ENCODE data around the gene PLEKHG3.

Gene PLEKHG3

DNA sequence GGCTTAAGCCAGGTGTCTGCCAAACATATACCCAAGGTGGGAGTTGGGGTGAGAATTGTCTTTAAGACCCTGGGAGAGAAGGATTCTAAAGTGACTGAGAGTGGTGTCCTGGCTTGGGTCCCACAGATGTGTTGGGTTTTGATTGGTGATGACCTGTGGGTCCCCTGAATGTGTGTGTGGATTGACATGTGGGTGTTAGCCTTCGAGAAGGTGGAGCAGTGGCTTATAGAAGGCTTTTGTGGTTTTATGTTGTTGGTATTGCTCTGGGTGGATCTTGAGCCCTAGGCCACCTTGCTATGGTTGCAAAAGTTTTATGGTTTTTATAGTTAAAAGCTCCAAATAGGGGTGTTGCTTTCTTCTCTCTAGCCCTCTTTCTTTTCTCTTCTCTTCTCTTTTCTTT lies 29.7 kb downstream of the PLEKHG3 start:
- no peak overlapping the region for H3K18ac ChIP-seq (ENCODE audit: low read depth in 1 of 2, low read length in 2 of 2)
- H2AFZ ChIP-seq (ENCODE audit: low read depth, low read length): no peak overlapping the region
- H3K4ac ChIP-seq (ENCODE audit: low read depth in 1 of 2, low read length in 2 of 2): no peak overlapping the region
- no peak overlapping the region for H3K23ac ChIP-seq (ENCODE audit: low read length in 2 of 2)
- H3K27ac ChIP-seq (ENCODE audit: low read length, poor library complexity, severe bottlenecking): no peak overlapping the region
- peaks cover 0 to 90% of the 10 kb centered on the region in 2 experiments for H3K36me3 ChIP-seq (ENCODE audit: control insufficient read depth in 1 of 2, insufficient read depth in 2 of 2, low read depth in 1 of 2, low read length in 2 of 2)
- no peak overlapping the region for H3K4me2 ChIP-seq (ENCODE audit: low read length, poor library complexity, severe bottlenecking)
- H3K9ac ChIP-seq (ENCODE audit: low read length): no peak overlapping the region
- H3K9me3 ChIP-seq (ENCODE audit: control insufficient read depth, low read length): no peaks in the 10 kb centered on the region
- no peak overlapping the region for H4K8ac ChIP-seq (ENCODE audit: low read length)
- H3K79me1 ChIP-seq (replicated peaks; ENCODE audit: low read length, poor library complexity, severe bottlenecking): peaks cover 68% of the 10 kb centered on the region
- 44% methylated on average over 1 of the region's 1 CpG for WGBS
- no peak overlapping the region for H2BK5ac ChIP-seq (ENCODE audit: low read depth, low read length, poor library complexity, severe bottlenecking)
- H2BK12ac ChIP-seq (ENCODE audit: low read length in 2 of 2): no peak overlapping the region
- H4K91ac ChIP-seq (ENCODE audit: low read length): no peak overlapping the region
- H2AK5ac ChIP-seq (ENCODE audit: low read length, severe bottlenecking): no peak overlapping the region
- no peak overlapping the region for H3K4me3 ChIP-seq (ENCODE audit: insufficient read depth in 1 of 2, low read depth in 1 of 2, low read length in 2 of 2)
- no peak overlapping the region for H2BK120ac ChIP-seq (ENCODE audit: low read depth, low read length)
- peaks cover 0 to 4% of the 10 kb centered on the region in 2 experiments for H3K27me3 ChIP-seq (ENCODE audit: control insufficient read depth in 1 of 2, insufficient read depth in 1 of 2, low read length in 2 of 2)
- DNase-seq: no peak
- H2BK15ac ChIP-seq (ENCODE audit: low read depth, poor library complexity, severe bottlenecking): no peak overlapping the region
- no peak overlapping the region for H3K14ac ChIP-seq (ENCODE audit: low read length in 2 of 2)
- H3K4me1 ChIP-seq (ENCODE audit: control insufficient read depth, insufficient read depth, low read depth, low read length): peaks cover 38% of the 10 kb centered on the region

DNA sequence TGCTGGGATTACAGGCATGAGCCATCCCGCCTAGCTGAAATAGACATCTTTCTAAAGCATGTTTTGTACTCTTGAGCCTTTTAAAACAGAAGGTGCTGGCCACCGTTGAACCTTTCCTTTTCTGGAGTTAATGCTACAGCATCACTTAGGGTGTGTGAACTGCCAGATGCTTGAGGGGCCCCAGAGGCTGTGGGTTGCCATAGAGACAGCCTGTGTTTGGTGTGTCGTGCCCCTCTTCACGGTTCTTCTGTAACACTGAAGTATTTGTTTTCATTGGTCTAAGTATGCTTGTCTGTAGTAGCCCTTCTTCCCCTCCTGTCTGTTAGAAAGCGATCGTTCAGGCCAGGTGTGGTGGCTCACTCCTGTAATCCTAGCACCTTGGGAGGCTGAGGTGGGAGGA lies 30.8 kb downstream of the PLEKHG3 start:
- no peak overlapping the region for H3K9ac ChIP-seq (ENCODE audit: low read length)
- H4K91ac ChIP-seq (ENCODE audit: low read length): no peak overlapping the region
- H2BK15ac ChIP-seq (ENCODE audit: low read depth, poor library complexity, severe bottlenecking): no peak overlapping the region
- no peak overlapping the region for H2AK5ac ChIP-seq (ENCODE audit: low read length, severe bottlenecking)
- H3K18ac ChIP-seq (ENCODE audit: low read depth in 1 of 2, low read length in 2 of 2): no peak overlapping the region
- no peak overlapping the region for H3K23ac ChIP-seq (ENCODE audit: low read length in 2 of 2)
- H3K4ac ChIP-seq (ENCODE audit: low read depth in 1 of 2, low read length in 2 of 2): no peak overlapping the region
- peaks cover 0 to 88% of the 10 kb centered on the region in 2 experiments for H3K36me3 ChIP-seq (ENCODE audit: control insufficient read depth in 1 of 2, insufficient read depth in 2 of 2, low read depth in 1 of 2, low read length in 2 of 2)
- H4K8ac ChIP-seq (ENCODE audit: low read length): no peak overlapping the region
- peaks cover 62% of the 10 kb centered on the region for H3K79me1 ChIP-seq (replicated peaks; ENCODE audit: low read length, poor library complexity, severe bottlenecking)
- H2BK5ac ChIP-seq (ENCODE audit: low read depth, low read length, poor library complexity, severe bottlenecking): no peak overlapping the region
- no peak overlapping the region for H3K4me3 ChIP-seq (ENCODE audit: insufficient read depth in 1 of 2, low read depth in 1 of 2, low read length in 2 of 2)
- H2BK12ac ChIP-seq (ENCODE audit: low read length in 2 of 2): no peak overlapping the region
- no peak overlapping the region for H3K14ac ChIP-seq (ENCODE audit: low read length in 2 of 2)
- H3K4me1 ChIP-seq (ENCODE audit: control insufficient read depth, insufficient read depth, low read depth, low read length): peaks cover 31% of the 10 kb centered on the region
- DNase-seq: peak; percentile 42
- peaks cover 0 to 3% of the 10 kb centered on the region in 2 experiments for H3K27me3 ChIP-seq (ENCODE audit: control insufficient read depth in 1 of 2, insufficient read depth in 1 of 2, low read length in 2 of 2)
- H3K9me3 ChIP-seq (ENCODE audit: control insufficient read depth, low read length): no peaks in the 10 kb centered on the region
- 74% methylated on average over 6 of the region's 6 CpGs for WGBS
- H3K27ac ChIP-seq (ENCODE audit: low read length, poor library complexity, severe bottlenecking): no peak overlapping the region
- no peak overlapping the region for H2BK120ac ChIP-seq (ENCODE audit: low read depth, low read length)
- no peak overlapping the region for H3K4me2 ChIP-seq (ENCODE audit: low read length, poor library complexity, severe bottlenecking)
- H2AFZ ChIP-seq (ENCODE audit: low read depth, low read length): no peak overlapping the region

DNA sequence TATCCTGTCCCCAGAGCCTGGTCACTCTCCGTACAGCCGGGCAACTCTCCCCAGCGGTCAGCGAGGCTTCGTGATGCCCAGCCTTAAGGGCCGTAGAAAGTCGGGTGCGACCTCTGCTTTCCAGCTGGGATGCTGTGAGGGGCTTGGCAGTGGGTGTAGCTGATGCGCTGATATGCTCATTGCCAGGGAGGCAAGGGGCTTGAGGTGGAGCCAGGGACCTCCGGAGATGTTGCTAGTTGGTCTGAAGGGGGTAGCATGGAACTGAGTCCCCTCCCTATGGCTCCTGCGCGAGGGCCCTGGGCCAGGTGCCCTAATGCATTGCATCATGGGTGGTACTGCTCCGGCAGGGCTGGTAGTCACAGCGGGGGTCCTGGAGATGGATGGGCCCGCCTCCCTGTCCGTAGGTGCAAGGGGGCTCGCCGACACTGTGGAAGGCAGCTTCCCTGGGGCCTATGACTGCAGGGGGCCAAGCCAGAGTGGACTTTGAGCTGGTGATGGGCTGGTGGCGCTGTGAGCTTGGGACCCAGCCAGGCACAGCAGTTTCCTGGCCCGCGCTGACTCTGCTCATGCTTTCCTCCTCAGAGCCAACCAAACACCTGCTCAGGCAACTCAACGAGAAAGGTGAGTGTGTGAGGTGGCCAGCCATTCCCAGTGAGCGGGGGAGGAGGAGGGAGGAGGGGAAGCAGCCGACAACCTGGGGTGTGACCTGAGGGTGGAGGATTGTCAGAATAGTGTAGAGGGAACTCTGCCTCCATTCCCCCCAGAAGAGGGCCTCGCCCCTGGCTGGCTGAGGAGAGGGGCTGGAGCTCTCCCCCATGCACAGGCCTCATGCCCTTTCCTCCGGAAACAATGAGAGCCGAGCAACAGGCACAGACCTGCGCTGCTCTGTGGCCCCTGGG lies 32.3 kb downstream of the PLEKHG3 start:
- WGBS: 95% methylated on average over 26 of the region's 28 CpGs
- H3K27me3 ChIP-seq (ENCODE audit: control insufficient read depth in 1 of 2, insufficient read depth in 1 of 2, low read length in 2 of 2): no peaks in the 10 kb centered on the region
- H2BK15ac ChIP-seq (ENCODE audit: low read depth, poor library complexity, severe bottlenecking): no peak overlapping the region
- peaks cover 30% of the 10 kb centered on the region for H3K4me1 ChIP-seq (ENCODE audit: control insufficient read depth, insufficient read depth, low read depth, low read length)
- no peaks in the 10 kb centered on the region for H3K9me3 ChIP-seq (ENCODE audit: control insufficient read depth, low read length)
- H2BK120ac ChIP-seq (ENCODE audit: low read depth, low read length): no peak overlapping the region
- H4K91ac ChIP-seq (ENCODE audit: low read length): no peak overlapping the region
- no peak overlapping the region for H3K9ac ChIP-seq (ENCODE audit: low read length)
- no peak overlapping the region for H2BK5ac ChIP-seq (ENCODE audit: low read depth, low read length, poor library complexity, severe bottlenecking)
- no peak overlapping the region for H3K14ac ChIP-seq (ENCODE audit: low read length in 2 of 2)
- H3K27ac ChIP-seq (ENCODE audit: low read length, poor library complexity, severe bottlenecking): no peak overlapping the region
- no peak overlapping the region for H2BK12ac ChIP-seq (ENCODE audit: low read length in 2 of 2)
- no peak for DNase-seq
- H3K4me3 ChIP-seq (ENCODE audit: insufficient read depth in 1 of 2, low read depth in 1 of 2, low read length in 2 of 2): no peak overlapping the region
- no peak overlapping the region for H2AFZ ChIP-seq (ENCODE audit: low read depth, low read length)
- H3K23ac ChIP-seq (ENCODE audit: low read length in 2 of 2): no peak overlapping the region
- peaks cover 0 to 88% of the 10 kb centered on the region in 2 experiments for H3K36me3 ChIP-seq (ENCODE audit: control insufficient read depth in 1 of 2, insufficient read depth in 2 of 2, low read depth in 1 of 2, low read length in 2 of 2)
- no peak overlapping the region for H3K4me2 ChIP-seq (ENCODE audit: low read length, poor library complexity, severe bottlenecking)
- no peak overlapping the region for H3K4ac ChIP-seq (ENCODE audit: low read depth in 1 of 2, low read length in 2 of 2)
- no peak overlapping the region for H2AK5ac ChIP-seq (ENCODE audit: low read length, severe bottlenecking)
- peaks cover 67% of the 10 kb centered on the region for H3K79me1 ChIP-seq (replicated peaks; ENCODE audit: low read length, poor library complexity, severe bottlenecking)
- no peak overlapping the region for H3K18ac ChIP-seq (ENCODE audit: low read depth in 1 of 2, low read length in 2 of 2)
- peak overlapping the region; percentile 45 for H4K8ac ChIP-seq (ENCODE audit: low read length)

DNA sequence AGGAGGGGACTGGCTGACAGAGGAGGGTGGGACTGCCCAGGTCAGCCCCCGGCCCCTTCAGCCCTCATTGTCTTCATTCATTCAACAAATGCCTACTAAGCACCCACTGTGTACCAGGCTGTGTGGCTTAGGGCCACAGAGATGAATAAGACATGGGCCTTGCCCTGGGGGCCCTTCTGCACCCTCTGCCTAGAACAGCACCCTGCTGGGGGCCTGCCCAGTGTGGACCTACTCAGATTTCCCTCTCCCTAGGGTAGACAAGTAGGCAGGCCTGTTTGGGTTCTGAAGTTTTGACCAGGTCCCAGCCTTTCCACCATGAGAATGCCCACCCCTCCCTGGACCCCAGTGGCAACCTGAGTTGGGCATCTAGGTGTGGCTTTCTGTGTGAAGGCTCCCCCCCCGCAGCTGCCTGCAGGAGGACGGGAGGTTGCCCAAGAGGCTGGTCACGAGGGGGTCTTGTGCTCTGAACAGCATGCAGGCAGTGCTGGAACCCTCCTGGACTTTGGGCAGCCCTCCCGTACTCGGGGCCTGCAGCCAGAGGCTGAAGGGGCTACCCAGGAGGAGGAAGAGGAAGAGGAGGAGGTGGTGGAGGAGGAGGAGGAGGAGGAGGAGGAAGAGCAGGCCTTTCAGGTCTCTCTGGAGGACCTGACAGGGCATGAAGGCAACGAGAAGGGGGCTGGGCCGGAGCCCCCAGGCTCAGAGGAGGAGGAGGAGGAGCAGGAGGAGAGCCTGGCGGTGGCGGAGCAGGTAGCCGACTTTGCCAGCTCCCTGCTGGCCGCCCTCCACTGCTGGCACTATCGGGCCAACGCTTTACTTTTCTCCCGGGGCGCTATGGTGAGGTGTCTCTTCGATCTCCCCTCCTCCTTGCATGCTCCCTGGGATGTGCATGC lies 33.4 kb downstream of the PLEKHG3 start:
- Histone ChIP-seq H2AFZ (ENCODE audit: low read depth, low read length) (no peak overlapping the region), H3K79me1 (replicated peaks; ENCODE audit: low read length, poor library complexity, severe bottlenecking) (peaks cover 70% of the 10 kb centered on the region), H3K4ac (ENCODE audit: low read depth in 1 of 2, low read length in 2 of 2) (no peak overlapping the region), H3K14ac (ENCODE audit: low read length in 2 of 2) (no peak overlapping the region), H3K4me3 (ENCODE audit: insufficient read depth in 1 of 2, low read depth in 1 of 2, low read length in 2 of 2) (no peak overlapping the region), H3K4me2 (ENCODE audit: low read length, poor library complexity, severe bottlenecking) (no peak overlapping the region), H2BK15ac (ENCODE audit: low read depth, poor library complexity, severe bottlenecking) (no peak overlapping the region), H4K8ac (ENCODE audit: low read length) (no peak overlapping the region), H3K18ac (ENCODE audit: low read depth in 1 of 2, low read length in 2 of 2) (no peak overlapping the region), H3K4me1 (ENCODE audit: control insufficient read depth, insufficient read depth, low read depth, low read length) (peaks cover 29% of the 10 kb centered on the region), H3K23ac (ENCODE audit: low read length in 2 of 2) (no peak overlapping the region), H2BK12ac (ENCODE audit: low read length in 2 of 2) (no peak overlapping the region), H3K36me3 (ENCODE audit: control insufficient read depth in 1 of 2, insufficient read depth in 2 of 2, low read depth in 1 of 2, low read length in 2 of 2) (peaks cover 0 to 88% of the 10 kb centered on the region in 2 experiments), H3K27ac (ENCODE audit: low read length, poor library complexity, severe bottlenecking) (no peak overlapping the region), H3K9ac (ENCODE audit: low read length) (no peak overlapping the region), H3K27me3 (ENCODE audit: control insufficient read depth in 1 of 2, insufficient read depth in 1 of 2, low read length in 2 of 2) (no peaks in the 10 kb centered on the region), H3K9me3 (ENCODE audit: control insufficient read depth, low read length) (no peaks in the 10 kb centered on the region), H2BK120ac (ENCODE audit: low read depth, low read length) (no peak overlapping the region), H2BK5ac (ENCODE audit: low read depth, low read length, poor library complexity, severe bottlenecking) (no peak overlapping the region), H2AK5ac (ENCODE audit: low read length, severe bottlenecking) (no peak overlapping the region), H4K91ac (ENCODE audit: low read length) (no peak overlapping the region)
- WGBS: 95% methylated on average over 13 of the region's 17 CpGs
- DNase-seq: no peak
